H9 (cell line): ENCODE measurements around the gene TGFBR1. TPM values are rescaled to one million over a fixed set of nuclear protein-coding genes. Genes with fewer than 3 reads are reported as not detected.

Source experiments
- DNase-seq: peaks from one replicate; pipeline ENCODE4 v3.0.0-alpha.2; 2017
- H2AFZ ChIP-seq: one replicate; pipeline ENCODE4 v1.6.1; 2013; ENCODE audit warnings: mild to moderate bottlenecking, low read length, control low read depth, moderate library complexity
- H2AK5ac ChIP-seq: 2 replicates; pipeline ENCODE4 v1.6.1; 2013; ENCODE audit warnings: low read length, control low read depth, mixed read lengths; ENCODE audit not compliant: insufficient read length
- H2BK120ac ChIP-seq: one replicate; pipeline ENCODE4 v1.6.1; 2013; ENCODE audit warnings: low read depth, mild to moderate bottlenecking, low read length, control low read depth, inconsistent platforms; ENCODE audit not compliant: poor library complexity, severe bottlenecking
- H2BK12ac ChIP-seq: 2 replicates; pipeline ENCODE4 v1.6.1; 2013; ENCODE audit warnings: low read length, control low read depth, mixed read lengths, low read depth; ENCODE audit not compliant: insufficient read length
- H2BK15ac ChIP-seq: 2 replicates; pipeline ENCODE4 v1.6.1; 2013; ENCODE audit warnings: low read depth, low read length, control low read depth
- H2BK20ac ChIP-seq: one replicate; pipeline ENCODE4 v1.6.1; 2013; ENCODE audit warnings: low read depth, mild to moderate bottlenecking, low read length, control low read depth, inconsistent platforms; ENCODE audit not compliant: poor library complexity, severe bottlenecking
- H2BK5ac ChIP-seq: 2 replicates; pipeline ENCODE4 v1.6.1; 2013; ENCODE audit warnings: low read length, control low read depth, mixed read lengths; ENCODE audit not compliant: insufficient read length
- H3K14ac ChIP-seq: 2 replicates; pipeline ENCODE4 v1.6.1; 2013; ENCODE audit warnings: low read length, control low read depth; ENCODE audit not compliant: insufficient read depth
- H3K18ac ChIP-seq: 2 replicates; pipeline ENCODE4 v1.6.1; 2013; ENCODE audit warnings: low read depth, mild to moderate bottlenecking, mixed read lengths, low read length, control low read depth; ENCODE audit not compliant: insufficient read length
- H3K23ac ChIP-seq: 2 replicates; pipeline ENCODE4 v1.6.1; 2013; ENCODE audit warnings: low read length, control low read depth, mixed read lengths, low read depth; ENCODE audit not compliant: insufficient read length
- H3K23me2 ChIP-seq: 2 replicates; pipeline ENCODE4 v1.6.1; 2013; ENCODE audit warnings: low read depth, mild to moderate bottlenecking, mixed read lengths, low read length, control low read depth; ENCODE audit not compliant: insufficient read length, poor library complexity, severe bottlenecking
- H3K27ac ChIP-seq: 2 replicates; pipeline ENCODE4 v1.5.1; 2013; ENCODE audit warnings: low read length, control low read depth, mixed read lengths, low read depth; ENCODE audit not compliant: insufficient read length
- H3K27me3 ChIP-seq: 2 replicates; pipeline ENCODE4 v1.6.1; 2013; ENCODE audit warnings: low read length, control low read depth, inconsistent platforms; ENCODE audit not compliant: insufficient read depth
- H3K4ac ChIP-seq: 2 replicates; pipeline ENCODE4 v1.6.1; 2013; ENCODE audit warnings: low read depth, mild to moderate bottlenecking, control low read depth, inconsistent platforms, low read length, moderate library complexity
- H3K4me1 ChIP-seq: 2 replicates; pipeline ENCODE4 v1.6.1; 2013; ENCODE audit warnings: low read length, control low read depth, inconsistent platforms; ENCODE audit not compliant: insufficient read depth
- H3K4me2 ChIP-seq: 2 replicates; pipeline ENCODE4 v1.6.1; 2013; ENCODE audit warnings: low read length, control low read depth, mixed read lengths; ENCODE audit not compliant: insufficient read length, insufficient read depth
- H3K56ac ChIP-seq: 2 replicates; pipeline ENCODE4 v1.6.1; 2013; ENCODE audit warnings: low read depth, mild to moderate bottlenecking, mixed read lengths, low read length, control low read depth; ENCODE audit not compliant: insufficient read length
- H3K79me1 ChIP-seq: 2 replicates; pipeline ENCODE4 v1.6.1; 2013; ENCODE audit warnings: low read depth, mild to moderate bottlenecking, moderate library complexity, low read length, control low read depth, inconsistent platforms; ENCODE audit not compliant: insufficient read depth, poor library complexity, severe bottlenecking
- H3K79me2 ChIP-seq: 2 replicates; pipeline ENCODE4 v1.6.1; 2013; ENCODE audit warnings: low read length, control low read depth, inconsistent platforms; ENCODE audit not compliant: insufficient read depth
- H3K9ac ChIP-seq: 2 replicates; pipeline ENCODE4 v1.6.1; 2013; ENCODE audit warnings: low read length, control low read depth, mixed read lengths; ENCODE audit not compliant: insufficient read length; ENCODE audit errors: extremely low read depth
- H3K9me3 ChIP-seq: one replicate; pipeline ENCODE4 v1.6.1; 2013; ENCODE audit warnings: low read depth, low read length, inconsistent platforms; ENCODE audit not compliant: control insufficient read depth
- H3T11ph ChIP-seq: one replicate; pipeline ENCODE4 v1.6.1; 2013; ENCODE audit warnings: mild to moderate bottlenecking, low read length, control low read depth, inconsistent platforms
- H4K20me1 ChIP-seq: one replicate; pipeline ENCODE4 v1.6.1; 2013; ENCODE audit not compliant: control insufficient read depth, insufficient read length, insufficient read depth
- H4K5ac ChIP-seq: 2 replicates; pipeline ENCODE4 v1.6.1; 2013; ENCODE audit warnings: low read depth, mild to moderate bottlenecking, mixed read lengths, low read length, control low read depth; ENCODE audit not compliant: insufficient read length
- H4K8ac ChIP-seq: replicated peaks from 2 replicates; pipeline ENCODE4 v1.6.1; 2013; ENCODE audit warnings: low read length, control low read depth, mixed read lengths, low read depth; ENCODE audit not compliant: insufficient read length
- H4K91ac ChIP-seq: 2 replicates; pipeline ENCODE4 v1.6.1; 2013; ENCODE audit warnings: low read depth, mild to moderate bottlenecking, moderate library complexity, mixed read lengths, low read length, control low read depth; ENCODE audit not compliant: insufficient read length
- H3K27ac Mint-ChIP-seq, 3 experiments: 2 replicates in 2 of 3; 3 replicates in 1 of 3; pipeline ENCODE4 v1.8.0; 2020 to 2021; ENCODE audit warnings: mixed read lengths in 3 of 3, mild to moderate bottlenecking in 1 of 3, moderate library complexity in 1 of 3
- H3K27me3 Mint-ChIP-seq: 2 replicates; pipeline ENCODE4 v1.8.0; 2021; ENCODE audit warnings: low read depth, mild to moderate bottlenecking, moderate library complexity, mixed read lengths
- H3K36me3 Mint-ChIP-seq, 3 experiments: 2 replicates in 2 of 3; 3 replicates in 1 of 3; pipeline ENCODE4 v1.8.0; 2020 to 2021; ENCODE audit warnings: low read depth in 3 of 3, mixed read lengths in 3 of 3; ENCODE audit not compliant: insufficient read depth in 1 of 3
- H3K4me1 Mint-ChIP-seq, 2 experiments: 2 replicates each; pipeline ENCODE4 v1.8.0; 2020; ENCODE audit warnings: mixed read lengths in 2 of 2
- H3K4me3 Mint-ChIP-seq, 2 experiments: 2 replicates in 1 of 2; 3 replicates in 1 of 2; pipeline ENCODE4 v1.8.0; 2020 to 2021; ENCODE audit warnings: mild to moderate bottlenecking in 2 of 2, mixed read lengths in 2 of 2, moderate library complexity in 1 of 2
- H3K9me3 Mint-ChIP-seq, 2 experiments: 2 replicates in 1 of 2; 3 replicates in 1 of 2; pipeline ENCODE4 v1.8.0; 2020; ENCODE audit warnings: mild to moderate bottlenecking in 2 of 2, mixed read lengths in 2 of 2, moderate library complexity in 1 of 2
- CTCF ChIP-seq: fragments of 200-600 bp; sonication (generic); conservative IDR thresholded peaks from 3 replicates; pipeline ENCODE4 v1.8.0; 2021; ENCODE audit warnings: antibody characterized with exemption, mild to moderate bottlenecking
- WGBS: extraction: QIAGEN DNeasy Blood & Tissue Kit; methylation state at CpG from one replicate; pipeline ENCODE4 v1.1.7; 2013; ENCODE audit warnings: missing lambda C conversion rate, low lambda C conversion rate, mixed read lengths; ENCODE audit not compliant: insufficient read length; ENCODE audit errors: extremely low coverage; 5-methylcytosine and 5-hydroxymethylcytosine counted together
- total RNA-seq: library from RNA; stranded (reverse); gene quantifications from 2 replicates; pipeline ENCODE4 v1.2.1, GENCODE V29; 2021

TGFBR1 gene
- total RNA-seq, 1 experiment from 2014 or later: 59.3 TPM

- no peak for TF ChIP-seq CTCF
- peaks cover 21% of the 10 kb centered on the region for H3K27me3 Mint-ChIP-seq
- no peak overlapping the region for H4K8ac ChIP-seq
- H4K5ac ChIP-seq: no peak overlapping the region
- H3K14ac ChIP-seq: no peak overlapping the region
- DNase-seq: no peak
- whole genome bisulfite sequencing: no CpG with 5 or more reads among the region's 9 CpGs
- H3K79me1 ChIP-seq: peaks cover 9% of the 10 kb centered on the region
- no peak overlapping the region for H3K27ac ChIP-seq
- H4K20me1 ChIP-seq: no peaks in the 10 kb centered on the region
- H2BK20ac ChIP-seq: no peak overlapping the region
- no peak overlapping the region for H3K56ac ChIP-seq
- H2BK12ac ChIP-seq: no peak overlapping the region
- peaks cover 14% of the 10 kb centered on the region for H3K23me2 ChIP-seq
- H3K9me3 ChIP-seq: no peaks in the 10 kb centered on the region
- no peaks in the 10 kb centered on the region for H3K27me3 ChIP-seq
- no peak overlapping the region for H2AFZ ChIP-seq
- no peak overlapping the region for H2BK15ac ChIP-seq
- H3K4me1 Mint-ChIP-seq: peaks cover 35 to 36% of the 10 kb centered on the region in 2 experiments
- no peak overlapping the region for H2AK5ac ChIP-seq
- H3K4ac ChIP-seq: no peak overlapping the region
- H3K9me3 Mint-ChIP-seq: no peaks in the 10 kb centered on the region
- H3K4me2 ChIP-seq: peak overlapping the region; percentile 91
- no peak overlapping the region for H2BK5ac ChIP-seq
- no peaks in the 10 kb centered on the region for H3K4me1 ChIP-seq
- H3K36me3 Mint-ChIP-seq: no peaks in the 10 kb centered on the region
- no peak overlapping the region for H2BK120ac ChIP-seq
- peak overlapping the region; percentile 77 for H3K9ac ChIP-seq
- H3T11ph ChIP-seq: no peak overlapping the region
- H3K23ac ChIP-seq: no peak overlapping the region
- H3K18ac ChIP-seq: peak overlapping the region; percentile 75
- no peak overlapping the region for H4K91ac ChIP-seq
- peaks cover 21% of the 10 kb centered on the region; the same call in 1 of the 2 replicates for H3K79me2 ChIP-seq
- no peak overlapping the region; a peak in 1 of 7 replicates for H3K27ac Mint-ChIP-seq
- peak overlapping the region; percentile 73 to 82 for H3K4me3 Mint-ChIP-seq
Observed at GRCh38 chr9:99106044-99106375, 1.1 kb downstream of the TGFBR1 start.
